Uterus (tissue), 4 donors: ENCODE data around the gene NAA30. TPM values are rescaled to one million over a fixed set of nuclear protein-coding genes. Genes with fewer than 3 reads are reported as not detected.

Source experiments
- DNase-seq, 2 donors: peaks; one replicate each; pipeline ENCODE4 v3.0.0-alpha.2; 2019 to 2020
- H3K27ac ChIP-seq, 2 donors: fragments of 200-600 bp; sonication (generic); 1 replicate in 1 of 2; 2 replicates in 1 of 2; pipeline ENCODE4 v1.5.1; 2016 to 2018
- H3K27me3 ChIP-seq, 2 donors: fragments of 200-600 bp; sonication (generic); one replicate each; pipeline ENCODE4 v1.5.1; 2018 to 2019; ENCODE audit warnings: control low read depth in 1 of 2
- H3K36me3 ChIP-seq, 2 donors: fragments of 200-600 bp; sonication (generic); one replicate each; pipeline ENCODE4 v1.5.1; 2019; ENCODE audit warnings: control low read depth in 1 of 2
- H3K4me1 ChIP-seq, 2 donors: fragments of 200-600 bp; sonication (generic); one replicate each; pipeline ENCODE4 v1.5.1; 2018 to 2019; ENCODE audit warnings: control low read depth in 1 of 2
- H3K4me3 ChIP-seq, 2 donors: fragments of 200-600 bp; sonication (generic); 1 replicate in 1 of 2; 2 replicates in 1 of 2; pipeline ENCODE4 v1.5.1; 2018 to 2019; ENCODE audit warnings: mild to moderate bottlenecking in 1 of 2
- H3K9me3 ChIP-seq, 2 donors: fragments of 200-600 bp; sonication (generic); one replicate each; pipeline ENCODE4 v1.5.1; 2019; ENCODE audit warnings: control low read depth in 1 of 2
- CTCF ChIP-seq, 4 experiments: fragments of 200-600 bp in 2 of 4; fragments of 450-650 bp in 2 of 4; sonication (generic) in 2 of 4; IDR thresholded peaks; one replicate each; pipeline ENCODE4 v1.5.1; 2016 to 2019; ENCODE audit warnings: antibody characterized with exemption in 4 of 4, mild to moderate bottlenecking in 2 of 4, moderate library complexity in 1 of 4
- POLR2A ChIP-seq, 2 donors: fragments of 450-650 bp; IDR thresholded peaks; one replicate each; pipeline ENCODE4 v1.6.1; 2016; ENCODE audit warnings: antibody characterized with exemption in 2 of 2, mild to moderate bottlenecking in 1 of 2, moderate library complexity in 1 of 2
- intact Hi-C: fragments of 100-400 bp; cut with DNase I; formaldehyde crosslinking; loops from one replicate; pipeline ENCODE4 v1.15.1; 2023; ENCODE audit warnings: low total_unique reads
- total RNA-seq, 4 donors: library from RNA; depleted of rRNA in 3 of 4; stranded (reverse); fragments of >200 nt in 3 of 4; gene quantifications; one replicate each; pipeline versions ENCODE4 v1.1.0 to v1.2.4, GENCODE V29; 2014 to 2023
- donor health status: DM: yes; HTN: yes; CAD: no.

NAA30 gene
- total RNA-seq, 4 donors from 2014 or later, result 8.7 to 38.1 (median 23.1) TPM

- no peaks in the 10 kb centered on the region for H3K9me3 ChIP-seq
- no peak for TF ChIP-seq CTCF (IDR thresholded peaks at IDR 0.05)
- TF ChIP-seq POLR2A (IDR thresholded peaks at IDR 0.05), result no peak
- H3K27ac ChIP-seq, result no peak overlapping the region
- no peaks in the 10 kb centered on the region for H3K4me1 ChIP-seq
- DNase-seq, result no peak
- no peaks in the 10 kb centered on the region for H3K36me3 ChIP-seq
- intact Hi-C loops, result no loop called here
- no peaks in the 10 kb centered on the region for H3K27me3 ChIP-seq
- H3K4me3 ChIP-seq, result no peak overlapping the region
Measured at GRCh38 chr14:57408037-57408436, 17.7 kb downstream of the NAA30 start.

- H3K4me3 ChIP-seq, result no peak overlapping the region
- DNase-seq, result no peak
- H3K27me3 ChIP-seq, result no peaks in the 10 kb centered on the region
- no peaks in the 10 kb centered on the region for H3K4me1 ChIP-seq
- H3K27ac ChIP-seq, result no peak overlapping the region
- intact Hi-C loops, result no loop called here
- no peaks in the 10 kb centered on the region for H3K36me3 ChIP-seq
- TF ChIP-seq CTCF (IDR thresholded peaks at IDR 0.05), result no peak
- no peak for TF ChIP-seq POLR2A (IDR thresholded peaks at IDR 0.05)
- H3K9me3 ChIP-seq, result no peaks in the 10 kb centered on the region
Measured at GRCh38 chr14:57408634-57409033, 18.2 kb downstream of the NAA30 start.

GRCh38 chr14:57412341-57412740 is 22.0 kb downstream of the NAA30 start:
- Histone ChIP-seq H3K36me3 (no peaks in the 10 kb centered on the region), H3K27me3 (no peaks in the 10 kb centered on the region), H3K4me3 (no peak overlapping the region), H3K4me1 (no peaks in the 10 kb centered on the region), H3K27ac (no peak overlapping the region), H3K9me3 (no peaks in the 10 kb centered on the region)
- DNase-seq, result no peak
- TF ChIP-seq CTCF (IDR thresholded peaks at IDR 0.05) (no peak), POLR2A (IDR thresholded peaks at IDR 0.05) (no peak)
- intact Hi-C loops, result no loop called here

- no peak for TF ChIP-seq POLR2A (IDR thresholded peaks at IDR 0.05)
- no peak for TF ChIP-seq CTCF (IDR thresholded peaks at IDR 0.05)
- Histone ChIP-seq H3K27me3 (no peaks in the 10 kb centered on the region), H3K9me3 (no peaks in the 10 kb centered on the region), H3K36me3 (no peaks in the 10 kb centered on the region), H3K27ac (no peak overlapping the region), H3K4me1 (no peaks in the 10 kb centered on the region), H3K4me3 (no peak overlapping the region)
- no peak for DNase-seq
- intact Hi-C loops, result no loop called here
Measured at GRCh38 chr14:57413849-57414248, 23.5 kb downstream of the NAA30 start.

- no peaks in the 10 kb centered on the region for H3K36me3 ChIP-seq
- TF ChIP-seq POLR2A (IDR thresholded peaks at IDR 0.05) (no peak), CTCF (IDR thresholded peaks at IDR 0.05) (no peak)
- intact Hi-C loops, result no loop called here
- H3K27ac ChIP-seq, result no peak overlapping the region
- no peak for DNase-seq
- H3K4me3 ChIP-seq, result no peak overlapping the region
- H3K4me1 ChIP-seq, result no peaks in the 10 kb centered on the region
- no peaks in the 10 kb centered on the region for H3K27me3 ChIP-seq
- no peaks in the 10 kb centered on the region for H3K9me3 ChIP-seq
Measured at GRCh38 chr14:57417228-57417627, 26.8 kb downstream of the NAA30 start.
